Retina (tissue), 1 donor: ENCODE results near the gene ZNRF3.
"Not testable (repeated sequence)": the region's sequence is repeated elsewhere in the genome, so short reads cannot be mapped to it uniquely, and the experiment has no call there.

Experiments
- DNase-seq: peaks from one replicate; pipeline ENCODE4 v3.0.0-alpha.2; 2016

The ZNRF3 gene

DNA sequence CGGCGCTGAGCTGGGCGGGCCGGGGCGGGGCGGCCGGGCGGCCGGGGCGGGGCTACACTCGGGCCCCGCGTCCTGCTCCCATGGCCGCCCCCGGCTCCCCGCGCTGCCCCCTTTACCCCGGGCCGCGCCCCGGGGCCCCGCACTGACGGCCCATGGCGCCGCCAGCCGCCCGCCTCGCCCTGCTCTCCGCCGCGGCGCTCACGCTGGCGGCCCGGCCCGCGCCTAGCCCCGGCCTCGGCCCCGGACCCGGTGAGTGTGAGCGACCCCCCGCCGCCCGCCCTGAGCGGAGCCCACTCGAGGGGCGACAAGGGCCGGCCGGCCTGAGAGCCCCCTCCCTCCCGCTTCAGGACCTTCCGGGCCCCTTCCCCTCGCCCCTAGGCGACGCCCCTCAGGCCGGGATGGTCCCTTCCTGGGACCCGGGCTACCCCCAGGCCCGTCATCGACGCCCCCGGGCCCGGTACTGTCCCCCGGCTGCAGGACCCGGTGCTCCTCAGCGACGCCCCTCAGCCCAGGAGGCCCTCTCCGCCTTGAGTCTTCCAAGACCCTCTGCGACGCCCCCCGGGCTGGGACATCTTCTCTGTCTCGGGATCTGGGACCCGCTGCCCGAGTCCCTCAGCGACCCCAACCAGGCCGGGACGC is 189.7 kb downstream of the ZNRF3 start, which contains the start of gene KREMEN1:
Gene KREMEN1, plus strand, starts transcription at position 57 of the 639 bp plus-strand sequence. Its CDS starts 96 bp downstream, at position 153.
- DNase-seq: peak; percentile 62

DNA sequence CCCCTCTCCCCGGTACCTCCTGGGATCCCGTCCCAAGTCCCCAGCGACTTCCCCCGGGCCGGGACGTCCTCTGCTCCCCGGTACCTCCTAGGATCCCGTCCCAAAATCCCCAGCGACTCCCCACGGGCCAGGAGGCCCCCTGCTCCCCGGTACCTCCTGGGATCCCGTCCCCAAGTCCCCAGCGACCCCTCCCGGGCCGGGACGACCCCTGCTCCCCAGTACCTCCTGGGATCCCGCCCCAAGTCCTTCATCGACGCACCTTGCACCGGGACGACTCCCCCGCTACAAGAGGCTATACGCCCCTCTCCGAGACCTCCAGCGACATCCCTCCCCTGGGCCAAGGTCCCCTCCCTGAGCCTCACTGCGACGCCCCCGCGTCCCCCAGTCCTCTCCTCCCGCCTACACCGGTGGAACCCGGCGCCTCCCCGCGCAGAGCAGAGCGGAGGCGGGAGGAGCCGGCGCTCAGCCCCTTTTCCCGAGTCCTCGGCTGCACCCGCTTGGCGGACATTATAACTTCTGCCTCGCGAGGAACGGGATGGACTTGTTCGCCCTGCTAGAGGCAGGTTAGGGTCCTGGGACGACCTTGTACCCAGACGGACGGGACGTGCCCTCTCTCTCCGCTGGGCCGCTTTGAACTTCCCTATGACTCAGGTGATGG is 190.4 kb downstream of the ZNRF3 start:
- peak; percentile 67 for DNase-seq

DNA sequence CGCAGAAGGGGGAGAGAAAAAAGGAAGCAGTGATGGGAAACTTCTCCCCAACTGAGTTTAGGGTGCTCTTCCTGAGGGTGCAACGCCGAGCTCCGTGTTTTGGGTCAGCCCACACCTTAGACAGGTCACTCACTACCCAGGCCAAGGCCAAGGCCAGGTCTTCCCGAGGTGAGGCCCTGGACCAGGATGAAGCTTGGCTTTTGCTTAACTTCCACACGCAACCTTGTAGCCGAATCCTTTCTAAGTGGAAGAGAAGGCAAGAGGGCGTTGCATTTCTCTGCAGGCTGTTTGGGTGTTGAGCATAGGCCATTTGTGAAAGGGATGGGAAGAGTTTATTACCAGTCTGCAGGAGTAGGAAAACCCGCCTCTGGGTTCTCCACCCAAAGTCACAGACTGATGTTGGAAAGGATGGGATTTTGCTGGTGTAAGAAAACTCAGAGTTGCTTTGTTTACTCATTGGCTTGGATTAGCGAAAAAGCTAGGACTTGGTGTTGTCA is 191.0 kb downstream of the ZNRF3 start:
- DNase-seq: no peak

DNA sequence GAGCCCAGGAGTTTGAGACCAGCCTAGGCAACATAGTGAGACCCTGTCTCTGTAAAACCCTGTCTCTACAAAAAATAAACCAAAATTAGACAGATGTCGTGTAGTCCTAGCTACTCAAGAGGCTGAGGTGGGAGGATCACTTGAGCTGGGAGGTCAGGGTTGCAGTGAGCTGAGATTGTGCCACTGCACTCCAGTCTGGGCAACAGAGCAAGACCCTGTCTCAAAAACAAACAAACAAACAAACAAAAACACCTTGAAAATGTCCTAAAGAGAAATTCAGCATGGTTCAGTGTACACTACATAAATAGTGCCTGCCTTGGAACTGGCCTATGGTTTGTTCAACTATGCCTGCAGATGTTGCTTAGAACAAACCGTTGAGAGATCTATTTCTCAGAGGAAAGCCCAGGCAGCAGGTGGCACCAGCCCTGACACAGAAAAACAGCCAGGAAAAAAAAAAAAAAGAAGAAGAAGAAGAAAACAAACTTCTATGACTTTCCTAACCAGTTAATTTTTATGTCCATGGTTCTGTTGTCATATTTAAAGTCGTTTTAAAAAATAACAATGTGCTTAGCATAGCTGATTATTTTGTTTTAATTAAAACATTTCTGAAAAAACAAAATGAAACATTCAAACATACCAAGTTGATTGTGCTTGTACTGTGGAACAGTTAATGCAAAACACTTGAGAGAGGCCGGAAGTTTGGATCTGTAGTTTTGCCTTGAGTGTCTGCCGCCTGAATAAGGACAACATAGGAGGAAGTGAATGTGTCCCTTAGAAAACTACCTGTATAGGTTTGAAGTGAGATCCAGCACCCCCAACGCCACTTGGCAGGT is 194.9 kb downstream of the ZNRF3 start:
- no peak for DNase-seq

DNA sequence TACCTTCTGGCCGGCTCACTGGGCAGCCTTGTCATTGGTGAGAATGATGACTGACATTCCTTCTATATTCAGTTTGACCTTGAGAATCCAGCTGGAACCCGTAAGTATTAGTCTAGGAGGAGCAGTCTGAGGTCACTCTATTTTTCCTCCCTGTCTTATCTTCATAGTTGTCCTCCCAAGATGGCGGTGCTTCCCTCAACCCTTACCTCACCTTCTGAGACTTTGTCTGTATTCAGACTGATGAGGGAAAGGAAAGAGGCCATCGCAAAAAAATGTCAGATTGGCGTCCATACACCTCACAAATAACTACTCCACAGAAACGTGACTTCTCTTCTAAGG is 195.5 kb downstream of the ZNRF3 start:
- no peak for DNase-seq

DNA sequence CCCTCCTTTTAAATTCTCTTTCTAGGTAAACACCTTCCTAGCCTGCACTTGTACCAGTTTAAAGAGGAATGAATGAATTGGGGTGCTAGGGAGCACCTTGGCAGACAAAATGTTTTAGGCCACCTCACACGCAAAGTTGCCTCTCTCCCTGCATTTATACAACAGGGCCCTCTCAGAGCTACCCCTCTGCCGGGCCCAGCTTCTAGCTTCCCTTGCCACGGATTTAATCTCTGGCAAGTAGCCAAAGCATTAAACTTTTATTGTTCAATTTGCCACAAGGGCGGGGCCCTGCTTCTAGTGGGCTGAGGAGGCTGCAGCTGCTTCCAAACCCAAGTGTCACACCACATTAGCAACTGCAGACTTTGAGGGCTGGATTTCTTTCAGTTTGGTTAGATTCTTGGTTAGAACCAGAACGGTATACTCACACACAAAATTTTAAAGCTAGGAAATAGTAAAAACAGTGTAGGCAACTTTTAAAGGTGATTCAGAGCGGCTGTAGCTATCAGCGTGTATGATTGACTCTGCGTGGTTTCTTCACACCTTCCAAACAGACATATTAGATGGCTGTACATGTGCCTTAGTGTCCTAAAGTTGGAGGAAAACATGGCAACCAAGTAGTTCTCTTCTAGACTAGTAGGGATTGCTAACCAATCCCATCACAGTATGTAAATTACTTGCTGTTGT is 196.0 kb downstream of the ZNRF3 start:
- DNase-seq: peak; percentile 90

DNA sequence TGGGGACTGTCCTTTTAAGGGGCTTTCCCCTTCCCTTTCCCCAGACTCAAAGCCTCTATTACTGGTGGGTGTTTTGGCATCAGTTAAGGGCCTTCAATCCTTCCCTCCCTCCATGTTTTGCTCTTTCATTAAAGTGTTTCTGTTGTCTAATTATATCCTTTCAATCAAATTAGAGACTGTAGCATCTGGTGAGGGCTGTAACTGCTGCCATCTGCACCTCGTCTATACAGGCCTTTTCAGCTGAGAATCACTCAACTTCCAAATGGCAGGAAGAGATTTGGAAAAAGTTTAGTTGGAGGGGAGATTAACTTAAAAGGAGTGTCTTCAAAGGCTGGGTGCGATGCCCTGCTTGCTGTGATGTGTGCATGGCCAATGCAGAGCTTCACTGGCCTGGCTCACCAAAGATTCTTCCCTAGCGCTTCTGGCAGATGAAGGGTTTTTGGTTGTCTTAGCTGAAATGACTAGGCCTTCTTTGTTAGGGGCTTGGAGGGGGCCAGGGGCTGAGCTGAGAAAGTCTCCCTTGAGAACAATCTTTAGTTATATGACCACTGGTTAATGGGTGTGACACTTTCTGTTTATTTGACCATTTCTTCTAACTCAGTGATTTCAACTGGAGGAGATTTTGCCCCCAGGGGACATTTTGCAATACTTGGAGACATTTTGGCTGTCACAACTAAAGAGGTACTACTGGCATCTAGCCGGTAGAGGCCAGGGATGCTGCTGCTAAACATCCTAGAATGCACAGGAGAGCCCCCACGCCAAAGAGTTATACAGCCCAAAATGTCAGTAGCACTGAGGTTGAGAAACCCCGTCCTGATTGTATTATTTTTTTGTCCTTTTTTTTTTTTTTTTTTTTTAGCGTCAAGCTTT is 197.0 kb downstream of the ZNRF3 start:
- DNase-seq: peak; percentile 68

DNA sequence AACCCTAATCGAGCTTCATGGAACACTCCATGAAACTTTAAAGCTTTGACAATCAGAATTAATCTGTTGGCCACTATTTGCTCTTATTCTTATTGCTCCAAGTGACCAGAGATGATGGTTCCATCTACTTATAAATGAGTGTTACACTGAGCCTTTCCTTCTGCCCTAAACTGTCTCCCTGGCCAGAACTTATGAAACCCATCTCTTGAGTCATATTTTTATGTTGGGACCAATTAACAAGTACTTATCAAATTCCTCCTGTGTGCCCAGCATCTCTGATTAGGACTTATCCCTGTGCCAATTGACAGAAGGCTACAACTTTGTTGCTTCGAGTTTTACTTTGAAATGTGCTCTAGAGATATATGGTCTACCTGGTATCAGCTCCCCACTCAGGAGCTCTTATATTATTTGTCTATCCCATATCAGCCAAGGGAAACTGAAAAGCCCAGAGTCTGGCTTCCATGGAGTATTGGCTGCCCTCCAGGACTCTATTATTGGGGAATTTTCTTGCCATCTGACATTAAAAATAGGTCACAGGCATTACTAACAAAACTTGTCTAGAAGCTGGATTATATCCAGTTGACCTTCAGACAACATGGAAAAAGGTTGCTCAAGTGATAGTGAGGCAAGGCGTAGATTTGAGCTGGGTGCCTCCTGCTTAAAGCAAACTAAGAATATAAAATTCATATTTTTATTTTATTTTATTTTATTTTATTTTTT is 198.3 kb downstream of the ZNRF3 start:
- no peak for DNase-seq

DNA sequence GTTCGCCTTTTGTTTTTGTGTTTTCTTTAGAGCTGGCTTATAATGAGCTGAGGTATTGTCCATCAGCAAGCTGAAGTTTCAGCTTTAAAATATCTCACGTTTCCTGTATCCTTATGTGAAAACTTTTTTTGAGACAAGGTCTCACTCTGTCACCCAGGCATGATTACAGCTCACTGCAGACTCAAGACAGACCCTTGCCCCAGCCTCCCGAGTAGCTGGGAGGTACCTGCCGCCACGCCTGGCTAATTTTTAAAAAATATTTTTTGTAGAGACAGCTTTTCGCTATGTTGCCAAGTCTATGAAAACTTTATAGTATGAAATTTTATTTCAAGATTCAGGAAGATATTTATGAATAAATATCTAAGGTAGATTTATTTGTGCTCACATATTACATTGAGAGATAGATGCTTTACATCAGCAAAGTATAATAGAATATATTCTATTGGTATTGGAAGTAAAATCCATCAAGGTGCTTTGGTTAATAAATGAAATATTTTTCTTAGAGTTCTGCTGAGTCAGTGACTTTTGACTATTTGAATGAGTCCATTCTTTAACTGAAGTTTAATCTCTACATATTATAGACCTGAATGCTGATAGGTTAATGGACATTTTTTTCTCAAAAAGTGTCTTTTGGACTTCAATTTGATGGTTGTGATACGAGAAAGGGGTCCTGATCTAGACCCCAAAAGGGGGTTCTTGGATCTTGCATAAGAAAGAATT is 199.6 kb downstream of the ZNRF3 start:
- no peak for DNase-seq

DNA sequence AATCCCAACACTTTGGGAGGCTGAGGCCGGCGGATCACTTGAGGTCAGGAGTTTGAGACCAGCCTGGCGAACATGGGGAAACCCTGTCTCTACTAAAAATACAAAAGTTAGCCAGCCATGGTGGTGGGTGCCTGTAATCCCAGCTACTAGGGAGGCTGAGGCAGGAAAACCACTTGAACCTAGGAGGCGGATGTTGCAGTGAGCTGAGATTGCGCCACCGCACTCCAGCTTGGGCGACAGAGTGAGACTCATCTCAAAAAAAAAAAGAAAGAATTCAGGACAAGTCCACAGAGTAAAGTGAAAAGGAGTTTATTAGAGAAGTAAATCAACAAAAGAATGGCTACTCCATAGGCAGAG is 200.2 kb downstream of the ZNRF3 start:
- DNase-seq: not testable (repeated sequence)

DNA sequence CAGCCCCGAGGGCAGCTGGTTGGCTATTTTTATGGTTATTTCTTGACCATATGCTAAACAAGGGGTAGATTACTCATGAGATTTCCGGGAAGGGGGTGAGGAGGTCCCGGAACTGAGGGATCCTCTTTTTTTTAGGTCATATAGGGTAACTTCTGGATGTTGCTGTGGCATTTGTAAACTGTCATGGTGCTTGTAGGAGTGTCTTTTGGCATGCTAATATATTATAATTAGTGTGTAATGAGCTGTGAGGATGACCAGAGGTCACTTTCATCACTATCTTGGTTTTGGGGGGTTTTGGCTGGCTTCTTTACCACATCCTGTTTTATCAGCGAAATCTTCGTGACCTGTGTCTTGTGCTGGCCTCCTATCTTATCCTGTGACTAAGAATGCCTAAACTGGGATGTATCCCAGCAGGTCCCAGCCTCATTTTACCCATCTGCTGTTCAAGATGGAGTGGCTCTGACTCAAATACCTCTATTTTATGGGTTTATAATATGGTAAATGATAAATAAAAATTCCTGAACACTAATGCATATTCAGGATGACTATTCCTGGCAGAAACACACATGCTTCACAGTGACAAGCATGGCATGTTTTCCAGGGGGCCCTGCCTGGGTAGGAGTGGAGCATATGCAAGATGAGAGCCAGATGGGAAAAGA is 200.7 kb downstream of the ZNRF3 start:
- no peak for DNase-seq

DNA sequence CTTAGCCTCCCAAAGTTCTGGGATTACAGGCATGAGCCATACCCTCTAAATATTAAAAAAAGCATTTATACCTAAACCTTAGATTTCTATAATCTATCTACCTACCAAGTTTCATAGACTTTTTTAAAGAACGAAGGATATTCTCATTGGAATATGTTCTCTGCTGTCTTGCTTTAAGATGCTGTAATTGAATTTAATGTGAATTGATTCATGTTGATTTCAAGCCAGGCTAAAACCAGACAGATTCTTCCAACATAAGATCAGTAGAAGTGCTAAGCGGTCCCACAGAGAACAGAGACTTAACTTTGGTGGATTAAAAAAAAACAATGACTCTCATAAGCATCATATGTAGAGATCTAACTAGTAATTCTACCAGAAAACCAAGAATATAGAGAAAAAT is 203.6 kb downstream of the ZNRF3 start:
- DNase-seq: no peak

DNA sequence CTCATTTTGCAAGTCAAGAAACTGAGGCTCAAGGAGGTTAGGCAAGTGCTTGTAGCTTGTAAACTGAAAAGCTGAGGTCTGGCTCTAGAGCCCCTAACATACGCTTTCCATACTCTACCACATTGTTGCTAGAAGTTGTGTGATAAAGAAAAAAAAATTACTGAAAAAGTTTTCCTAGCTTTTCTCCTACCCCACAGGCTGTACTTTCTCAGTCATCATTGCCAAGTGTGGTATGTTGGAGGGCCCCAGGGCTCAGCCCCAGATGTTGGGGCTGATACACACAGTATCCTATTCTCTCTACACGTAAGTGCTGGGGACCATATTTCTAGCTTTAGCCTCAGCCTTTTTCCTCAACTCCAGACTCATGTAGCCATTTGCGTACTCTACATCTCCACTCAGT is 205.4 kb downstream of the ZNRF3 start:
- DNase-seq: no peak

DNA sequence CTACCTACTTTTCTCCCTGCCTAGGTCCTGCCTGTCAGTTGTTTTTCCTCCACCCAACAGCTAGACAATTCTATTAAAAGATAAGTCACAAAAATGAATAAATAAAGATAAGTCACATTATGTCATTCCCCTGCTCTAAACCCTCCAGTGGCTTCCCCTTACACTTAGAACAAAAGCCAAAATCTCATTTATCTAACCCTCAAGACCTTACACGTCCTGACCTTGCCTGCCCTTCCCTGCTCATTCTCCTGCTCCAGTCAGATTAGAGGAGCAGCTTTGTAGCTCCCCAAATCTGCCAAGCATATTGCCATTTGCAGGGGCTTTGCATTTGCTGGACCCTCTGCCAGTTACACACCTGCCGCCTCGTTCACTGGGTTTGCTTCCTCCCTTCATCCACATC is 206.1 kb downstream of the ZNRF3 start:
- DNase-seq: no peak

DNA sequence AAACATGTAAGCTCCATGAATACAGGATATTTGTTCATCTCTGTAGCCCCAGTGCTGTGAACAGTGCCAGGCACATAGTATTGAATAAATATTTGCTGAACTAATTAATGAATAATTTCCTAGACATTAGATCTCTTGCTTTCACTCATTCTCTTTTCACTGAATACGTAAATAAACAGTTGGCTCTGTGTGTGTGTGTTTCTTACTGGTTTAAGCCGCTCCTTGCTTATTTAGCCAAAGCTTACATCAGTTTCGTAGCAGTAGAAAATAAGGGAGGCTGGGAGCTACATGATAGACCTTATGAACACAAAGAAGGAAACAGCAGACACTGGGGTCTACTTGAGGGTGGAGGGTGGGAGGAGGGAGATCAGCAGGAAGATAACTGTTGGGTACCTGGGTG is 206.7 kb downstream of the ZNRF3 start:
- no peak for DNase-seq

DNA sequence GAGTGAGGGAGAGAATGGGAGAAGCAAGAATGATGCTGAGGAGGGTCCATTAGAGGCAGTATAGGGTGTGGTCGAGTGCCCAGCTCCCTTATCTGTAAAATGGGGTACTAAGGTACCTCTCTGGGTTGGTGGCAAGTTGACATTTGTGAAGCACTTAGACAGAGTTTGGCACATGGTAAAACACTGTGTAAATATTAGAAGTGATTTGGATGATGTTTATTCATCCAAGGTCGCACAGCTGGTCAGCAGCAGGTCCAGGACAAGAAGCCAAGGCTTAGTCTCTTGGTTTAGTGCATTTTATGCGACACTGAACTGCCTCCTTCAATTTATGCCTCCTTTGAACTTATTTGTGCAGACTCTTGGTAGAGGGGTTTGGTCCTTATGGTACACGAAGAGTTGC is 208.9 kb downstream of the ZNRF3 start:
- no peak for DNase-seq

DNA sequence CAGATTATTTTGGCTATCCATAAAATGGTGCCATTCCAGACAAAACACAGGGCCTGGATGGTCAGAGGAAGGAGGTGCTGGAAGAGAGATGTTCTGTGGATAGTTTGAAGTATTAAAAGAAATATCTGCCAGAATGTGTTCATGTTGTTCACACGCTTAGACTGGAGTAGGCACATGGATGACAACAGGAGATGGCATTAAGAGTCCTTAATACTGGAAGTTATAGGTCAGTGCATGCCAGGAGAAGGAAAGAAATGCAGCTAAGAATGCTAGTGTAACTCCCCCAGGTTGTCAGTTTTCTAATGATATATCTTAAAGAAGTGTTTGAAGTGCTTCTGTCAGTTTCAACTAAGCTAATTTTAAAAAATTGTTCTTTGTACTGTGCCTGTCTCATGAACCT is 209.7 kb downstream of the ZNRF3 start:
- no peak for DNase-seq

DNA sequence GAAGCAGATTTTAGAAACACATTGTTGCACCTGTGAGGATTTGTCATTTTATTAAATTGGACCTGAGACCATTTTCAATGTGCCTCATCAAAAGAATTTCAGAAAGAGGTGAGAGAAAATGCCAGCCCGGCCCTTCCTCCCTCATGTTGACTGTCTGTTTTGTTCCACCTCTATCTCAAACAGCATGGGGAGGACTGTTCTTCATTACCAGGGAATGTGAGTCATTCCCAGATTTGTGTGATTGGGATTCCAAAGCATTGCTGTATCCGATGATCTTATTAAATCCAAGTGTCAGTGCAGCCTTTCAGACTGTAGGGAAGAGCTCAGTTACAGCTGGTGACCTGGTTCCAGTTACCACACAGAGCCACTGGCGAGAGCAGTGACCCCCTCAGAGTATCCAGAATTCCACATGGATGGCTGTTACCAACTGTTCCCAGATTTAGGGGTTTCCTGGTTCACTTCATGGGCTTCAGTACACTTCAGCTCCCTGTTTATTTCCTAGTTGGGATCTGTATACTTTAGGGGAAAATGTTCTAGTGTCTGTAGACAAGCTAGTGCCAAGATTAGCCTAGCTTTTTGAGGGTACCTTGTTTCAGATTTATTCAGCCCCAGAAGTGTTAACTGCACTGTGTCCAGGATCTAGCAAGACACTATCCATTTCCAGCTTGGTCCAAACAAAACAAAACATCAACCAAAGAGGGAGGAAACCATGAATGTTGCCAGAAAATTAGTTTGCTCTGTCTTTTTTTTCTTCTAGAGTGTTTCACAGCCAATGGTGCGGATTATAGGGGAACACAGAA is 210.3 kb downstream of the ZNRF3 start:
- DNase-seq: no peak

DNA sequence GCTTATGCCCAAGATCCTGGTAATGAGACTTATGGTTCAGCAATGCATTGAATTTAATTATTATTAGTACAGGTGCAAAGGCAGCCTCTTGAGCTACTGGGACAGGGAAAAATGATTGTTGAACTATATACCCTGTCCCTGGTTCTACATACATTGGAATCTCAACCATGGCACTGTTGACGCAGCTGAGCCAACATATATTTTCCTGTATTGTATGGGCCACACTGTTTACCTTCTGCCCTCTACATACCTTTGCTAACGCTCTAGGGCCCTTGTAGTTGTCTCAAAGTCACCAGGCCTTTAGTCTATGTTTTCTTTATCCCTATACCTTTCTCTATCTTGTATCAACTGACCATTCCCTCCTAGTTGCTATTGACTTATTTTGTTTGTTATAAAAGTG is 212.1 kb downstream of the ZNRF3 start:
- no peak for DNase-seq
